VCaP (cell line): ENCODE measurements around the gene COL4A6.

Source experiments
- H3K27ac ChIP-seq: fragments of 450-650 bp; 2 replicates; pipeline ENCODE4 v1.5.1; 2017
- CTCF ChIP-seq: fragments of 450-650 bp; conservative IDR thresholded peaks from 2 replicates; pipeline ENCODE4 v1.5.1; 2017; ENCODE audit warnings: mild to moderate bottlenecking, moderate library complexity

Gene COL4A6

GRCh38 chrX:108366644-108367406 lies 71.4 kb downstream of the COL4A6 start:
- TF ChIP-seq CTCF = no peak
- no peak overlapping the region for H3K27ac ChIP-seq

- no peak for TF ChIP-seq CTCF
- no peak overlapping the region for H3K27ac ChIP-seq
These were observed 76.2 kb downstream of the COL4A6 start for GRCh38 chrX:108362026-108362425.

GRCh38 chrX:108361316-108361715 lies 76.9 kb downstream of the COL4A6 start:
- H3K27ac ChIP-seq = no peak overlapping the region
- no peak for TF ChIP-seq CTCF

- no peak for TF ChIP-seq CTCF
- no peak overlapping the region for H3K27ac ChIP-seq
These were observed 78.2 kb downstream of the COL4A6 start for GRCh38 chrX:108359806-108360602.

GRCh38 chrX:108353452-108353851 lies 84.8 kb downstream of the COL4A6 start:
- H3K27ac ChIP-seq = no peak overlapping the region
- no peak for TF ChIP-seq CTCF

GRCh38 chrX:108349210-108349609 lies 89.0 kb downstream of the COL4A6 start:
- H3K27ac ChIP-seq = no peak overlapping the region

More at GRCh38 chrX:108349210-108349609, 89.0 kb downstream of the COL4A6 start:
- TF ChIP-seq CTCF = no peak
